Measurements from ENCODE around the gene DTNBP1.

Gene DTNBP1

GRCh38 chr6:15574486-15574885 is 88.3 kb downstream of the DTNBP1 start:
- DNase-seq = peak in 1 of 42 donors; percentile 28
- intact Hi-C loops (cut with DNase I) = no loop called here

DNA sequence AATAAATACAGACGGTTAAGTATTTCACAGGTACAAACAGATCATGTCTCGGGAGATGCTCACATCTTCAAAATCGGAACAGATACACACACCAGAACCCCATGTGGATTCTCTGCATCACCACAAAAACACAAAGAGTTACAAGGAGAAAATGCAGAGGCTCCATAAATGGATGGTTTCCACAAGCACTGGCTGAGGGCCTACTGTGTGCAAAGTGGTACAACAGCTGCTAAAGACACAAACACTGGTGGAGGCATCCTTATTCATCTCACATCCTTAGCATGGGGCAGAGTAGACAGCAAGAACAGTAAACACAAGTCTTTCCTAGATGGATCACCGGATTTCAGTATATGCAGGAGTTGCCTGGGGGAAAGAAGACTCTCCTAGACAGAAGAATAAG is 88.8 kb downstream of the DTNBP1 start:
- intact Hi-C loops (cut with DNase I) = no loop called here
- no peak for DNase-seq

DNA sequence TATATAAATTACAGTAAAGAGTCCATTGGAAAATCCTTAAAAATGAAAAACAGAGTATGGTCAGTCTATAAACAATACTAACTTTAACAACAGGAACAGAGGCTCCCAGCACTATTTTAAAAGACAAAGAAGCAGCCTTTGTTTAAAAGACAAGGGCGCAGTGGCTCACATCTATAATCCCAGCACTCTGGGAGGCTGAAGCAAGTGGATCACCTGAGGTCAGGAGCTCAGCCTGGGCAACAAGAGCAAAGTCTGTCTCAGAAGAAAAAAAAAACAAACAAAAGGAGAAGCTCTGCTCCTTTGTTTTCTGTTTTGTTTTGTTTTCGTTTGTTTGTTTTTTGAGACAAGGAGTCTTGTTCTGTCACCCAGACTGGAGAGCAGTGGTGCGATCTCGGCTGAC is 89.4 kb downstream of the DTNBP1 start:
- no peak for DNase-seq
- intact Hi-C loops (cut with DNase I) = no loop called here

GRCh38 chr6:15572296-15573016 is 90.4 kb downstream of the DTNBP1 start:
- intact Hi-C loops (cut with DNase I) = no loop called here
- DNase-seq = no peak

DNA sequence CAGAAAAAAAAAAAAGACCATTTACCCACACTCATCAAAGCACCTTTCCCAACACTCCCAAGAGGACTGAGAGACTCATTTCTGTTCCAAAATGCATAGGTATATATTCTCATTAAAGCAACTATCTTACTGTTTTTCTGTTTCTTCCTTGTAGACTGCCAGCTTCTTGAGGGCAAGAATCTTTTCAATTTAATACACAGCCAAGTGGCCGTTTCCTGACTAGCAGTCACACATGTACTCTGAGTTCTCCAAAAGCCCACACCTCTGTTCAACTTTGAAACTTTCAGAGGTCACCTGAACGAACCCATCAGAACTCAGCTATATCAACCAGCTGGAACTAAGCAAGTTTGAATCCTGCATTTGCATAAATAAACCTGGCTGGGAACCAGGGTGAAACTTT is 92.7 kb downstream of the DTNBP1 start:
- DNase-seq = no peak
- intact Hi-C loops (cut with DNase I) = no loop called here

- no peak for DNase-seq
- intact Hi-C loops (cut with DNase I) = no loop called here
These were observed 93.5 kb downstream of the DTNBP1 start for GRCh38 chr6:15569035-15569995.

DNA sequence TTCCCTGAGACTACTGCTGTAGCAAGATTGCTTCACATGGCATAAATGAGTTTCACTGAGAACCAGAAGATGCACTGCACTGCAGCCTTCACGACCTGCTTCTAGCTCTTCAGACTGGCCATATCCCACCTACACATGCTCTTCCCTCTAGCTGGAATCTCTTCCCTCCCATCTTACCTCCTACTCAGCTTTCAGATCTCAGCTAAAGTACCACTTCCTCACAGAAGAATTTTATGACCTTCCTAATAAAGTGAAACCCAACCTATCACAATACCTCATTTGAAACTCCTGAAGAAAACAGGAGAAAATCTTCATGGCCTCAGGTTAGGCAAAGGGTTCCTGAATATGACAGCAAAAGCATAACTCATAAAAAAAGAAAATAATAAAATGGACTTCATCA is 99.9 kb downstream of the DTNBP1 start:
- intact Hi-C loops (cut with DNase I) = no loop called here
- no peak for DNase-seq

DNA sequence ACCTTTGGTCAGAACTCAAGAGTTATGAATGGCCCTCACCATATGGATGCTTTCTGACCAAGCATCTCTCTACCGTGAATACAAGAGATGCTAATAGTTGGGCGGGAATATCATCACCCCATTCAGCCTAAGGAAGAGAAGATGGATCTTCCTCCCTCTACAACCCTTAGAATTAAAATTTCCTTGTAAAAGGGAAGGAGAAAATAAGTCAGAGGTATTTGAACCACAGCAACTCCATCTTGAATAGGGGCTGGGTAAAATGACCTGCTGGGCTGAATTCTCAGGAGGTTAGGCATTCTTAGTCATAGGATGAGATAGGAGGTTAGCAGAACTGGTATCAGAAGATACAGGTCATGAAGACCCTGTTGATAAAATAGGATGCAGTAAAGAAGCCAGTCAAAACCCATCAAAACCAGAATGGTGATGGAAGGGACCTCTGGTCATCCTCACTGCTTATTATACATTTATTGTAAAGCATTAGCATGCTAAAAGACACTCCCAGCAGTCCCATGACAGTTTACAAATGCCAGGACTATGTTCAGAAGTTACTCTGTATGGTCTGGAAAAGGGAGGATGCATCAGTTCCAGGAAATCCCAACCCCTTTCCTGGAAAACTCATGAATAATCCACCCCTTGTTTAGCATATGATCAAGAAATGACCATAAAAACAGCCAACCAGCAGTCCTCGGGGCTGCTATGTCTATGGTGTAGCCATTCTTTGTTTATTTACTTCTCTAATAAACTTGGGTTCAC is 101.2 kb downstream of the DTNBP1 start:
- intact Hi-C loops (cut with DNase I) = no loop called here
- no peak for DNase-seq

DNA sequence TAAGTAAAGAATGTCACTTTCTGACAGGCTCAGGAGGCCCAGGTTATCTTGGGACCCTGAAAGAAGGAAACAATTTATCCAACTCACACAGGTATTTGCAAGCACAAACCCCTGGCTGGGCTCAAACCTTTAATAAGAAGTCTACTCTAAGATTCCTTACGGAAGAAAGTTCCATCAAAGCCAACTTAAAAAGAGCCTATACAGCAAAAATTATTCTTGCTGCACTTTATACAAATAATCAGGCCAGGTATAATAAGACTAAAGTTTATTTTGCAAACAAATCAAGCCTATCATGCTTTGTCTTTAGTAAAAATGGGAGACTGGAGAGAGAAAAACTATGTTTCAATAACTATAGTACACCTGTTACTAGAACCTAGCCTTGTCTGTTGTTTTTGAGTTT is 102.1 kb downstream of the DTNBP1 start:
- no peak for DNase-seq
- intact Hi-C loops (cut with DNase I) = no loop called here

GRCh38 chr6:15557174-15557573 is 105.7 kb downstream of the DTNBP1 start:
- intact Hi-C loops (cut with DNase I) = no loop called here
- DNase-seq = no peak

GRCh38 chr6:15556711-15557110 is 106.1 kb downstream of the DTNBP1 start:
- intact Hi-C loops (cut with DNase I) = no loop called here
- no peak for DNase-seq

DNA sequence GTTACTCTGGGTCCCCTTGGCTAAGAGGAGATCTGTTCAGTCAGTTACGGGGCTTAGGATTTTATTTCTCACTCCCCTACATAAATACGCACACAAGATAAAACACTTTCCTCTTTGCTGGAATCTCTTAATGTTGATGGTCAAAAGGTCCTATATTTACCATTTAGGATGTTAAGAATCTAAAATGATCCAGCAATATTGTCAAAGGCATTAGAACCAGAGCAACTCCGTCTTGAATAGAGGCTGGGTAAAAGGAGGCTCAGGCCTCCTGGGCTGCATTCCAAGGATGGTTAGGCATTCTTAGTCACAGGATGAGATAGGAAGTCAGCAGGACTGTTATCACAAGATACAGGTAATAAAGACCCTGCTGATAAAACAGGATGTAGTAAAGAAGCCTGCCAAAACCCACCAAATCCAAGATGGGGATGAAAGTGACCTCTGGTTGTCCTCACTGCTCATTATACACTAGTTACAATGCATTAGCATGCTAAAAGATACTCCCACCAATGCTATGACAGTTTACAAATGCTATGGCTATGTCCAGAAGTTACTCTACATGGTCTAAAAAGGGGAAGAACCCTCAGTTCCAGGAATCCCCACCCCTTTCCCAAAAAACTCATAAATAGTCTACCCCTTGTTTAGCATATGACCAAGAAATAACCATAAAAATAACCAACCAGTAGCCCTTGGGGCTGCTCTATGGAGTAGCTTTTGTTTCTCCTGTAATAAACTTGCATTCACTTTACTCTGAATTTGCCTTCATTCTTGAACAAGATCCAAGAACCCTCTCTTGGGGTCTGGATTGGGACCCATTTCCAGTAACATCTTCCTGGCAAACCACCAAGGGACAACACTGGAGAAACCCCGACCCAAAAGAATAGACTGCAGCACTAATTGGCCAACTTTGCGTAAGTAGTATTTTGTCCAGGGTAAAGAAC is 107.5 kb downstream of the DTNBP1 start:
- intact Hi-C loops (cut with DNase I) = no loop called here
- no peak for DNase-seq

DNA sequence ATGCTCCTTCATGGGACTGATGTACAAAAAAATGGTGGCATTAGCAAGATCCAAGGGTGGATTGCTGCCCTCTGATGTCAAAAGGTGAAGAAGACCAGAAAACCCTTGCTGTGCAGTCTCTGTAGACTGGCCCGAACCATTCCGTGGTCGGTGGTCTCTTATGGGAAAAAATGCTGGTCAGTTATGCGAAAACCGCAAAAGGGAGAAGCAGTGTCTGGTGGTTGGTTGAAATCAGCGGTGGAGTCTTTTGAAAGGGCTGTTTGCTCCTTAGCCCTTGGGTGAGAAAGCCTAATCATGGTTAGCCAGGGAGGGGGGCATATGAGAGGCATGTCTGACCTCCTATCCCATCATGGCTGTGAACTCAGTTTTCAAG is 108.1 kb downstream of the DTNBP1 start:
- intact Hi-C loops (cut with DNase I) = no loop called here
- DNase-seq = no peak

- DNase-seq = no peak
- intact Hi-C loops (cut with DNase I) = no loop called here
These were observed 109.0 kb downstream of the DTNBP1 start for GRCh38 chr6:15553736-15554294.

DNA sequence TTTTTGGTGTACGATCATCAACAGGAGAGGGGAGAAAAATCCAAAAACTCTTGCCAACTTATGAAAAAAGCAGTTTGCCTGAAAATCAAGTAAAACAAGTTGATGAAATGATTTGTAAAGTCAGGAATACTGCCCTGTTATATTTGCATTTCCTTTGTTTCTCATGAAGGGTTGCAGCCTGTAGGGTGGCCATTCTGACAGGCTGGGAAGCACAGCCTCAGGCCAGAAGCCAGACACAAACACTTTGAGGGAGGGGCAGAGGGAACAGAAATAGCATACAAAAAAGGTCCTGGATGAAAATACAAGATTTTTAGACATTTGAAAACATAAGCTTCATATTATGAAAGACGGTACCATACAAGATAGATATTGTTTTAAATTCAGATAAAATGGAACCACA is 109.8 kb downstream of the DTNBP1 start:
- DNase-seq = no peak

GRCh38 chr6:15551798-15552197 is 111.0 kb downstream of the DTNBP1 start:
- intact Hi-C loops (cut with DNase I) = no loop called here
- DNase-seq = no peak

More for the DNA sequence above, 109.8 kb downstream of the DTNBP1 start:
- intact Hi-C loops (cut with DNase I) = no loop called here

DNA sequence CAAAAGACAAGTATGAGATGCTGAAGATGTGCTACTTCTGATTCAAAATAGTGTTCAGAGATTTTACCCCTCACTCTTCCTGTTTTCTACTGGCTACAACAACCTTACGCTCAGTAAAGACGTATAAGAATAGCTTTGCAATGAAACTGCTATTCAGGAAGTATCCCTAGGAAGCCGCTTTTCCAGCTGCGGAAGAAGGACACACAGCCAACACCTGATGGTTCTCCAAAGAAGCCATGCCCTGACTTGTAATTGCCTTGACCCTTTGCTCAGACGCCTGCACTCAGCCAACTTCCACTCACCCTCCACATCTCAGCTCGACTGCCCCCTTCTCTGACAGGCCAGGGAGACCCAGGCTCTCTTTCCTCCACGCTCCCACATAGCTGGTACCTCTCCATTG is 111.6 kb downstream of the DTNBP1 start:
- no peak for DNase-seq

DNA sequence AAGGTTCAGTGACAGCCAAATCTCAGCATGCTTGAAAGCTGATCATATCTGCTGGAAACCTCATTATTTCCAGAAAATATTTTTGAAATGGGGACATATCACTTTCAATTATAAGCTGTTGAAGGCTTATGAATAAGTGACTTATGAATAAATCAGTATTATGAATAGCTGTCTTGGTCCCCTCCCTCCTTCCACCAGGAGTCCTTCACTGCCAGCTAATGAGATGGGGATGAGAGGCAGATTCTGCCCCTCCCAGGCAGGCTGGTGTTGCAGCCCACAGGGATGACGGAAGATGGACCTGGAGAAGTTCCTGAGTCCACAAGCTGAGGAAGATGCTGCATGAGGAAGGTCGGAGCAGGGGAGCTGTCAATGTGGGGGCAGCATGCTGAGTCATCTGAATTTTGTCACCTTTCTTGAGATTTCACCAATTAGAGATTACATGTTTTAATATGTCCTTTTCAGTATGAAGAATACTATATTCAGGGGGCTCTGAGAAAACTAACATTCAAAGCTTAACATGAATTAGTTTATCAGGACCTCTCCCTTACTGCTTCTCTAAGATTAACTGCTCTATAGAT is 112.2 kb downstream of the DTNBP1 start:
- intact Hi-C loops (cut with DNase I) = no loop called here
- peak in 4 of 42 donors; percentile 21 to 44 (median 34) for DNase-seq

More for the DNA sequence above, 111.6 kb downstream of the DTNBP1 start:
- intact Hi-C loops (cut with DNase I) = no loop called here

Measured in head of caudate nucleus (tissue), 42 donors.